BJ (cell line): Measurements from ENCODE around the gene CDK3. TPM values are rescaled to one million over a fixed set of nuclear protein-coding genes. Genes with fewer than 3 reads are reported as not detected.

Experiments
- CTCF ChIA-PET: fragments of 350-600 bp; formaldehyde crosslinking; extraction: SDS; loops from one replicate; lab custom pipeline; 2021; ENCODE audit warnings: antibody characterized with exemption, inconsistent platforms; lab: Yijun Ruan, JAX
- POLR2A ChIA-PET: fragments of 300-600 bp; sonication (Branson Sonifier 250); formaldehyde crosslinking; extraction: SDS; loops from one replicate; lab custom pipeline; 2021; ENCODE audit warnings: antibody characterized with exemption; lab: Charles Lee
- DNase-seq: peaks from one replicate; pipeline ENCODE4 v3.0.0-alpha.2; 2011; ENCODE audit warnings: low read depth
- H3K27me3 ChIP-seq: 2 replicates; pipeline ENCODE4 v1.6.0; 2011; ENCODE audit warnings: low read length; ENCODE audit not compliant: control insufficient read depth, insufficient read depth
- H3K36me3 ChIP-seq: 2 replicates; pipeline ENCODE4 v1.5.1; 2011; ENCODE audit warnings: low read length; ENCODE audit not compliant: control insufficient read depth, insufficient read depth
- H3K4me3 ChIP-seq: 2 replicates; pipeline ENCODE4 v1.5.1; 2011; ENCODE audit warnings: low read depth, mild to moderate bottlenecking, control low read depth, low read length
- CTCF ChIP-seq: IDR thresholded peaks from 2 replicates; pipeline ENCODE4 v1.5.1; 2011; ENCODE audit warnings: low read depth, mild to moderate bottlenecking, control low read depth, inconsistent platforms, low read length, moderate library complexity; ENCODE audit not compliant: insufficient read depth
- polyA plus RNA-seq: library from polyadenylated mRNA; depleted of rRNA; stranded (reverse); fragments of >200 nt; gene quantifications from 2 replicates; pipeline ENCODE4 v1.2.3, GENCODE V29; 2011

CDK3 gene
- polyA plus RNA-seq, 1 experiment, result 5.6 TPM

- ChIA-PET POLR2A (no interaction called here), CTCF (interaction anchor here (0.9 to 2.9 kb wide), 2 partner anchors 10 to 19 kb away, joined by 3 to 15 read pairs; no protein-coding TSS in a partner anchor)
- peaks cover 6% of the 10 kb centered on the region for H3K36me3 ChIP-seq
- no peak overlapping the region for H3K4me3 ChIP-seq
- no peak for DNase-seq
- no peaks in the 10 kb centered on the region for H3K27me3 ChIP-seq
- TF ChIP-seq CTCF, result no peak
These were observed 5.8 kb upstream of the CDK3 start for GRCh38 chr17:75994802-75995370.

- POLR2A ChIA-PET, result no interaction called here
- no peak for DNase-seq
- no peak for TF ChIP-seq CTCF
- Histone ChIP-seq H3K36me3 (peaks cover 6% of the 10 kb centered on the region), H3K27me3 (no peaks in the 10 kb centered on the region), H3K4me3 (no peak overlapping the region)
- CTCF ChIA-PET, result interaction anchor here (2.9 to 19.9 kb wide), 2 partner anchors 19 to 88 kb away, joined by 15 to 264 read pairs; partner anchors contain the start of gene MRPL38
These were observed 5.2 kb upstream of the CDK3 start for GRCh38 chr17:75995385-75995925.

- no peak for TF ChIP-seq CTCF
- Histone ChIP-seq H3K36me3 (peaks cover 3% of the 10 kb centered on the region), H3K27me3 (no peaks in the 10 kb centered on the region), H3K4me3 (no peak overlapping the region)
- DNase-seq, result no peak
- ChIA-PET CTCF (interaction anchor here (1.8 to 19.9 kb wide), 4 partner anchors 9 to 89 kb away, joined by 9 to 264 read pairs (median 22); partner anchors contain the start of gene MRPL38), POLR2A (no interaction called here)
These were observed 3.7 kb upstream of the CDK3 start for GRCh38 chr17:75996665-75997590.

GRCh38 chr17:75998327-75998795 lies 2.3 kb upstream of the CDK3 start:
- DNase-seq, result no peak
- ChIA-PET CTCF (interaction anchor here (1.0 to 19.9 kb wide), 4 partner anchors 11 to 91 kb away, joined by 5 to 264 read pairs (median 18); partner anchors contain the start of genes ACOX1, MRPL38 and TEN1), POLR2A (no interaction called here)
- H3K4me3 ChIP-seq, result no peak overlapping the region
- H3K36me3 ChIP-seq, result peaks cover 2% of the 10 kb centered on the region
- no peak for TF ChIP-seq CTCF
- no peaks in the 10 kb centered on the region for H3K27me3 ChIP-seq
